KBM-7 (cell line): ENCODE measurements around the gene KCNH6.

Experiments
- DNase-seq: peaks from one replicate; pipeline ENCODE4 v3.0.0-alpha.2; 2015
- in situ Hi-C: fragments of 300-500 bp; cut with MboI; formaldehyde crosslinking; loops from 2 replicates; pipeline ENCODE4 v1.14.3; 2020; ENCODE audit warnings: low sequenced_read_pairs, low pct_unique_long_range_greater_than_20kb, mixed read lengths

The KCNH6 gene

DNA sequence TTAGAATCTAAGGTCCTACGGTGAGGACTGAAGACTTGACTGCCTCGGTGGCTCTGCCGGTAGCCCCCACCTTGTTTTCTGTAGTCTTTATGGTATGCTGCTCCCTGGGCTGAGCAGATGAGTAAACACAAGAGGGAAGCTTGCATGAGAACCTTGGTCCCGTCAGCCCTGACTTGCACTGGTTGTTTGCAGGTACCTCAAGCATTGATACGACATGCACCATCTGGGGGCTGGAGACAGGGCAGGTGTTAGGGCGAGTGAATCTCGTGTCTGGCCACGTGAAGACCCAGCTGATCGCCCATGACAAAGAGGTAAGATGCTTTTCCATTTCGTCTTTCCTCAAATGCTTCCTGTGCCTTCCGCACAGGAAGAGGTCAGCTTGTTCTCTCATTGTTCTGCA, 56.5 kb downstream of the KCNH6 start:
- in situ Hi-C loops, result no loop called here
- no peak for DNase-seq

DNA sequence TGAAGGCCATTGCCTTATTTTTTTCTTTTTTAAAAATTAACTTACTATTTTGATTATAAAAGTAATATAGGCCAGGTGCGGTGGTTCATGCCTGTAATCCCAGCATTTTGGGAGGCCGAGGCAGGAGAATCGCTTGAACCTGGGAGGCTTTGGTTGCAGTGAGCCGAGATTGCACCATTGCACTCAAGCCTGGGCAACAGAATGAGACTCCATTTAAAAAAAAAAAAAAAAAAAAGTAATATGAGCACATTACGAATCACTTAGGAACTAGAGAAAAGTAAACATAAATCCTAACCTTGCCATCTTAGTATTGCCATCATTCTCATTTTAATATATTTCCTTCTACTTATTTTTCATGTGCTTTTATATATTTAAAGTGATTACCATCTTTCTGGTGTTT, 64.6 kb downstream of the KCNH6 start:
- no peak for DNase-seq
- in situ Hi-C loops, result no loop called here

DNA sequence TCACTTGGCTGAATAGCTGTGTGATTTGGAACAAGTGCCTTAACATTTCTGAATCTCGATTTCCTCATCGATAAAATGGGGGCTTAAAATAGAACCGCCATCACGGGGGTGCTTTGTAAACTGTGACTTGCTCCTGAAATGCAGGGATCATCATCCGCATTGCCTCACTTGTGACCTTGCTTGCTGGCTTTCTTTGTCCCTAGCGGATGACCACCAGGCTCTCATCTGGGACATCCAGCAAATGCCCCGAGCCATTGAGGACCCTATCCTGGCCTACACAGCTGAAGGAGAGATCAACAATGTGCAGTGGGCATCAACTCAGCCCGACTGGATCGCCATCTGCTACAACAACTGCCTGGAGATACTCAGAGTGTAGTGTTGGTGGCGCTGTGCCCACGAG, 65.6 kb downstream of the KCNH6 start:
- in situ Hi-C loops, result no loop called here
- no peak for DNase-seq

- in situ Hi-C loops, result no loop called here
- no peak for DNase-seq
Observed at GRCh38 chr17:63589646-63590045, 66.5 kb downstream of the KCNH6 start.

DNA sequence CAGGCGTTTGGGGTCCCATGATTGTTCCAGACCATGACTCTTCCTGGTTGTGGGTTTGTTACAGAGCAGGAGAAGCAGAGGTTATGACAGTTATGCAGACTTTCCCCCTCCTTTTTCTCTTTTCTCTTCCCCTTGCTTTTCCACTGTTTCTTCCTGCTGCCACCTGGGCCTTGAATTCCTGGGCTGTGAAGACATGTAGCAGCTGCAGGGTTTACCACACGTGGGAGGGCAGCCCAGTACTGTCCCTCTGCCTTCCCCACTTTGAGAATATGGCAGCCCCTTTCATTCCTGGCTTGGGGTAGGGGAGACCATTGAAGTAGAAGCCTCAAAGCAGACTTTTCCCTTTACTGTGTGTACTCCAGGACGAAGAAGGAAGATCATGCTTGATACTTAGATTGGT, 69.6 kb downstream of the KCNH6 start:
- in situ Hi-C loops, result no loop called here
- no peak for DNase-seq

DNA sequence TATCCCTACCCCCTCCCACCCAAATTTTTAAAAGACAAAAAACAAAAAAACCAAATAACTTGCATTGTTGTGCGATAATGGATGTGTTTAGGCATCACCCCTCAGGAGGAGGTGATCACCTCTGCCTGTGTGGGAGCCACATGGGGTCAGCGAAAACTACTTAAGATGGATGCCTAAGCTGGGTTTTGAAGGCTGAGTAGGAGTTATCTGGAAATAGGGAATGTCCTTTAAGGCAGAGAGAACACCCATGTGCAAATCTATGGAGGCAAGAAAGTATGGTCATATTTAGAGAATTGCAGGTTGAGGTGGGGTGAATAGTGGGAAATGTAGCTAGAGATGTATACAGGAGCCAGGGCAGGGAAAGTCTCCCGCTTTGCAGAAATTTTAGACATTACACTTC, 72.0 kb downstream of the KCNH6 start:
- no peak for DNase-seq
- in situ Hi-C loops, result no loop called here
